HepG2 (cell line): ENCODE data around the gene ZAR1L.

Experiments
- AKAP8 ChIP-seq: sonication (generic); formaldehyde crosslinking; IDR thresholded peaks from 2 replicates; pipeline ENCODE4 v1.5.1; 2020; ENCODE audit warnings: mild to moderate bottlenecking, missing genetic modification reagents
- ATF3 ChIP-seq: sonication (generic); formaldehyde crosslinking; IDR thresholded peaks from 2 replicates; pipeline ENCODE4 v1.4.0; 2020; ENCODE audit warnings: missing genetic modification reagents
- CSRNP1 ChIP-seq: sonication (generic); formaldehyde crosslinking; IDR thresholded peaks from 2 replicates; pipeline ENCODE4 v1.8.1; 2023; ENCODE audit warnings: mild to moderate bottlenecking, missing genetic modification reagents
- FOXA3 ChIP-seq: IDR thresholded peaks from 2 replicates; pipeline ENCODE4 v1.6.1; 2016; ENCODE audit warnings: missing genetic modification reagents, missing compliant biosample characterization
- MAZ ChIP-seq, 2 experiments: sonication (generic) in 1 of 2; formaldehyde crosslinking in 1 of 2; IDR thresholded peaks; 2 replicates each; pipeline versions ENCODE4 v1.5.0 to v1.6.1; 2012 to 2020; ENCODE audit warnings: low read depth in 2 of 2, mild to moderate bottlenecking in 2 of 2, borderline replicate concordance in 1 of 2, improper control_type of control experiment in 1 of 2, low read length in 1 of 2, missing genetic modification reagents in 1 of 2, moderate library complexity in 1 of 2
- MEF2D ChIP-seq: sonication (generic); formaldehyde crosslinking; IDR thresholded peaks from 2 replicates; pipeline ENCODE4 v1.5.1; 2020; ENCODE audit warnings: mild to moderate bottlenecking, missing genetic modification reagents
- POLR2A ChIP-seq, 2 experiments: IDR thresholded peaks; 2 replicates each; pipeline ENCODE4 v1.6.1; 2011; ENCODE audit warnings: low read depth in 2 of 2, low read length in 2 of 2, mild to moderate bottlenecking in 1 of 2, moderate library complexity in 1 of 2; ENCODE audit not compliant: insufficient read depth in 1 of 2
- RAD21 ChIP-seq: fragments of 450-650 bp; formaldehyde crosslinking; IDR thresholded peaks from 2 replicates; pipeline ENCODE4 v1.5.0; 2020; ENCODE audit warnings: mild to moderate bottlenecking
- RFX5 ChIP-seq: IDR thresholded peaks from 2 replicates; pipeline ENCODE4 v1.6.1; 2011; ENCODE audit warnings: low read depth, low read length, improper control_type of control experiment
- SRF ChIP-seq: IDR thresholded peaks from 2 replicates; pipeline ENCODE4 v1.6.1; 2011; ENCODE audit warnings: mild to moderate bottlenecking, low read depth, low read length, moderate library complexity
- YEATS4 ChIP-seq: sonication (generic); formaldehyde crosslinking; IDR thresholded peaks from 2 replicates; pipeline ENCODE4 v1.4.0; 2020; ENCODE audit warnings: missing genetic modification reagents, borderline replicate concordance
- ZNF362 ChIP-seq: sonication (generic); formaldehyde crosslinking; IDR thresholded peaks from 2 replicates; pipeline ENCODE4 v1.4.0; 2020; ENCODE audit warnings: missing genetic modification reagents, mild to moderate bottlenecking, borderline replicate concordance
- TF ChIP-seq, protein P1 (sequence below): sonication (generic); formaldehyde crosslinking; IDR thresholded peaks from 2 replicates; pipeline ENCODE4 v1.5.0; 2020; ENCODE audit warnings: mild to moderate bottlenecking, missing genetic modification reagents, moderate library complexity
- TF ChIP-seq, protein P2 (sequence below): sonication (generic); formaldehyde crosslinking; IDR thresholded peaks from 2 replicates; pipeline ENCODE4 v1.4.0; 2020; ENCODE audit warnings: missing genetic modification reagents

GRCh38 chr13:32253911-32254399 lies 61.2 kb downstream of the ZAR1L start:
- TF ChIP-seq YEATS4, result no peak
- TF ChIP-seq, protein P1, sequence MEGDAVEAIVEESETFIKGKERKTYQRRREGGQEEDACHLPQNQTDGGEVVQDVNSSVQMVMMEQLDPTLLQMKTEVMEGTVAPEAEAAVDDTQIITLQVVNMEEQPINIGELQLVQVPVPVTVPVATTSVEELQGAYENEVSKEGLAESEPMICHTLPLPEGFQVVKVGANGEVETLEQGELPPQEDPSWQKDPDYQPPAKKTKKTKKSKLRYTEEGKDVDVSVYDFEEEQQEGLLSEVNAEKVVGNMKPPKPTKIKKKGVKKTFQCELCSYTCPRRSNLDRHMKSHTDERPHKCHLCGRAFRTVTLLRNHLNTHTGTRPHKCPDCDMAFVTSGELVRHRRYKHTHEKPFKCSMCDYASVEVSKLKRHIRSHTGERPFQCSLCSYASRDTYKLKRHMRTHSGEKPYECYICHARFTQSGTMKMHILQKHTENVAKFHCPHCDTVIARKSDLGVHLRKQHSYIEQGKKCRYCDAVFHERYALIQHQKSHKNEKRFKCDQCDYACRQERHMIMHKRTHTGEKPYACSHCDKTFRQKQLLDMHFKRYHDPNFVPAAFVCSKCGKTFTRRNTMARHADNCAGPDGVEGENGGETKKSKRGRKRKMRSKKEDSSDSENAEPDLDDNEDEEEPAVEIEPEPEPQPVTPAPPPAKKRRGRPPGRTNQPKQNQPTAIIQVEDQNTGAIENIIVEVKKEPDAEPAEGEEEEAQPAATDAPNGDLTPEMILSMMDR (CRISPR knock-in tag), result no peak
- TF ChIP-seq MAZ (IDR thresholded peaks at IDR 0.05; ENCODE audit: borderline replicate concordance, low read depth, low read length), result no peak
- no peak for TF ChIP-seq MAZ (CRISPR knock-in tag; IDR thresholded peaks at IDR 0.05; ENCODE audit: low read depth)
- no peak for TF ChIP-seq SRF
- no peak for TF ChIP-seq MEF2D
- TF ChIP-seq RFX5, result no peak
- no peak for TF ChIP-seq FOXA3 (CRISPR knock-in tag)
- TF ChIP-seq AKAP8 (CRISPR knock-in tag), result no peak
- TF ChIP-seq, protein P2, sequence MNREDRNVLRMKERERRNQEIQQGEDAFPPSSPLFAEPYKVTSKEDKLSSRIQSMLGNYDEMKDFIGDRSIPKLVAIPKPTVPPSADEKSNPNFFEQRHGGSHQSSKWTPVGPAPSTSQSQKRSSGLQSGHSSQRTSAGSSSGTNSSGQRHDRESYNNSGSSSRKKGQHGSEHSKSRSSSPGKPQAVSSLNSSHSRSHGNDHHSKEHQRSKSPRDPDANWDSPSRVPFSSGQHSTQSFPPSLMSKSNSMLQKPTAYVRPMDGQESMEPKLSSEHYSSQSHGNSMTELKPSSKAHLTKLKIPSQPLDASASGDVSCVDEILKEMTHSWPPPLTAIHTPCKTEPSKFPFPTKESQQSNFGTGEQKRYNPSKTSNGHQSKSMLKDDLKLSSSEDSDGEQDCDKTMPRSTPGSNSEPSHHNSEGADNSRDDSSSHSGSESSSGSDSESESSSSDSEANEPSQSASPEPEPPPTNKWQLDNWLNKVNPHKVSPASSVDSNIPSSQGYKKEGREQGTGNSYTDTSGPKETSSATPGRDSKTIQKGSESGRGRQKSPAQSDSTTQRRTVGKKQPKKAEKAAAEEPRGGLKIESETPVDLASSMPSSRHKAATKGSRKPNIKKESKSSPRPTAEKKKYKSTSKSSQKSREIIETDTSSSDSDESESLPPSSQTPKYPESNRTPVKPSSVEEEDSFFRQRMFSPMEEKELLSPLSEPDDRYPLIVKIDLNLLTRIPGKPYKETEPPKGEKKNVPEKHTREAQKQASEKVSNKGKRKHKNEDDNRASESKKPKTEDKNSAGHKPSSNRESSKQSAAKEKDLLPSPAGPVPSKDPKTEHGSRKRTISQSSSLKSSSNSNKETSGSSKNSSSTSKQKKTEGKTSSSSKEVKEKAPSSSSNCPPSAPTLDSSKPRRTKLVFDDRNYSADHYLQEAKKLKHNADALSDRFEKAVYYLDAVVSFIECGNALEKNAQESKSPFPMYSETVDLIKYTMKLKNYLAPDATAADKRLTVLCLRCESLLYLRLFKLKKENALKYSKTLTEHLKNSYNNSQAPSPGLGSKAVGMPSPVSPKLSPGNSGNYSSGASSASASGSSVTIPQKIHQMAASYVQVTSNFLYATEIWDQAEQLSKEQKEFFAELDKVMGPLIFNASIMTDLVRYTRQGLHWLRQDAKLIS (CRISPR knock-in tag), result no peak
- no peak for TF ChIP-seq ATF3
- TF ChIP-seq RAD21 (CRISPR knock-in tag), result no peak
- TF ChIP-seq ZNF362 (CRISPR knock-in tag), result no peak
- TF ChIP-seq POLR2A (IDR thresholded peaks at IDR 0.05; ENCODE audit: insufficient read depth in 1 of 2, low read depth in 2 of 2, low read length in 2 of 2), result no peak
- no peak for TF ChIP-seq CSRNP1 (CRISPR knock-in tag)
